HG02763 (cell line): ENCODE measurements around the gene ANKRD9.

Source experiments
- ATAC-seq: cut with Tn5 transposase; IDR thresholded peaks from one replicate; pipeline ENCODE4 v1.9.1; 2021; ENCODE audit warnings: mild to moderate bottlenecking, moderate library complexity; ENCODE audit not compliant: unreplicated experiment

Gene ANKRD9

GRCh38 chr14:102479777-102480176 lies 29.8 kb downstream of the ANKRD9 start:
- no peak for ATAC-seq

DNA sequence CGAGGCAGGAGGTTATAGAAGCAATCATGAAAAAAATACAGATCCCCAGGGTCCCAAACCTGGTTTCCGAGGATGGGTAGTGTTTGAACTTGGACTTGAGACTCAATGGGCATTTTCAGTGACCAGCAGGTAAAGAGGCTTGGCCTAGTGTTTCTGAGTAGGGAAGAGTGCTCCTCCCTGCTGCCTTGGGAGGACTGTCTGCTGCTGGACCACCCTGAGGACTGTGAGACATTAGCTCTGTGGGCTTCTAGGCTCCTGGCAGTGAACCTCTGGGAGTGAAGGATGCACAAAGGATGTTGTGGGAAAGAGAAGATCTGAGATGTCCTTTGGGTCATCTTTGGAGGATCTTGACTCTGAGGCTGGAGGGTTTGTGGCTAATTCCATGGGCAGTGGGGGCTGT lies 30.5 kb downstream of the ANKRD9 start:
- no peak for ATAC-seq

DNA sequence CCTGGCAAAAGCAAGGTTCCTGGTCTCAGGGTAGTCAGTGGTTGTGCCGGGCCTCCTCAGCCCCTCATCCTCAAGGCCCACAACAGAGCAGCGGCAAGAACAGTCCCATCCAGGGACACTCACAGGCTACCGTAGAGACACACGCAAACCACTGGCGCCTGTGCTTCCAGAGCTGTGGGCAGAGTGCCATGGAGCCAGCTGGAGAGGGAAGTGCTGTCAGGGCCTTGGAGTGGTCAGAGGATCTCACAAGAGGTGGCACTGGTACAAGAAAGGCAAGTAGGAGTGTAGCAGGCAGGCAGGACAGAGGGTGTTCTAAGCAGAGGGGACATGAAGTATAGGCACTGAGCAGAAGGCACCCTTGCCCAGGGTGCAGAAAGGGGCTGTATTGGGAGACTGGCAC lies 34.6 kb downstream of the ANKRD9 start:
- no peak for ATAC-seq

DNA sequence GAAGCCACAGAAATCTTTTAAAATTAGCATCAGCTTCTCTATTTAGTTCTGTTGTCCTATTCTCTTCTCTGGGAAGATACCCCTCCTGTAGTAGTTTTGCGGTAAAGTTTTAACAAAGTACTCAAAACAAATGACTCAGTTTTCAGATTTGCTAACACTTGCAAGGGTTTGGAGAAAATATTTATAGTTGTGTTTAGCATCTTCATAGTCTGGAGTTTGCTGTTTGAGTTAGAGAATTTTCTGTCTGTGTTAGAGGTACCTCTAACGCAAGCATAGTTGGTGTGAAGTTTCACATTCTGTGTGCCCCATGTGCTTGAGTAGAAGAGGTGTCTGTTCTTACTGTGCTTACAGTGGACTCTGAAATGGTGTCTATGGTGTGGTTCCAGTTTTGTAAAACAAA lies 36.0 kb downstream of the ANKRD9 start:
- ATAC-seq = no peak

DNA sequence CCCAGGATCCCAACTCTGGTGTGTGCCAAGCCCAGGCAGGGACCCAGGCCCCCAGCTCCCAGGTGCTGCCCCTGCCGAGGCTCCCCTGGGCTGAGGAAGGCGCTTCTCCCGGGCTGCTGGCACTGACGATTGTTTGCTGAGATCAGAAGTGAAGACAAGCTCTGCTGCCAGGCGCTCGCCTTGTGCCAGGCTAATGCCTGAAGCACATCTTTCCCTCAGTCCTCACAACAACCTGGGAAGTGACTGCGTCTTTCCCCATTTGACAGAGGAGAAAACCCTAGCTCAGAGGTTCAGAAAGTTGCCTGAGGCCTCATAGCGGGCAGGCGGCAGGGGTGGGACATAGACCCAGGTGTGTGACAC lies 36.8 kb downstream of the ANKRD9 start:
- no peak for ATAC-seq

DNA sequence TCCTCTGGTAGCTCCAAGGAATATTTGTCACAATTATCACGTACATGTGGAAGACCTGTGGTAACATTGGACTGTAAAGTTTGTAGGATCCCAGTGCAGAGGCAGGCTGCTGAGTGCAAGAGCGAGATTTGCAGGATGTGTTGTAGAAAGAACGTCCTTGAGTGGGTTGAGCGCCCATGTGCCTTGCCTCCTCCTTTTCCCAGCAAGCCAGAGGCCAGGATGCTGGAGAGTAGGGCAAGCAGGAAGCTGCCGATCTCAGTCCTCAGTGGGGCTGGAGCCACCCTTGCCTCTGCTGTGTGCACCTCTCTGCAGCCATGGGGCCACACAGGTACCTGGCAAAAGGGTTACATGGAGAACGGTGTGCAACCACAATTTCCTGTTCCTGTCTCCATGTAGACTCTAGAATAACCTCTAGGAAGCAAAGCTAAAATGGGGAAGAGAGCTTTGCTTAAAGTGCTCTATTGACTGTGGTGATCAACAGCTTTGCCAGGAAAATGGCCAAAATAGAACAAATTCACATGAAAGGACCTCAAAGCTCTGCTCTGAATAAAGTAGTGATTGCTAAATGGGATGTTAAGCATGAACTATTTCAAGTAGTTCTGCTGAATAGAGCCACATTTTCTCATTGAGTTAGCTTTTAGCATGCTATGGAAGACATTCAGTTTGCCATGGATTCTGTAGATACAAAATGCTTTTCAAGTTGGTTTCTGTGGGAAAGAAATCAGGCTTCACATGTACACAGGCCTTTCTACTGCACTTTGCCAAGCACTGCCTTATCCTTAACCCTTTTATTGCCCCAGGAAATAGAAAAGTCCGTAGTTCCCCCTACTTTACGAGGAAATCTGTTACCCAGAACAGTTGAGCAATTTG lies 37.4 kb downstream of the ANKRD9 start:
- ATAC-seq = no peak

DNA sequence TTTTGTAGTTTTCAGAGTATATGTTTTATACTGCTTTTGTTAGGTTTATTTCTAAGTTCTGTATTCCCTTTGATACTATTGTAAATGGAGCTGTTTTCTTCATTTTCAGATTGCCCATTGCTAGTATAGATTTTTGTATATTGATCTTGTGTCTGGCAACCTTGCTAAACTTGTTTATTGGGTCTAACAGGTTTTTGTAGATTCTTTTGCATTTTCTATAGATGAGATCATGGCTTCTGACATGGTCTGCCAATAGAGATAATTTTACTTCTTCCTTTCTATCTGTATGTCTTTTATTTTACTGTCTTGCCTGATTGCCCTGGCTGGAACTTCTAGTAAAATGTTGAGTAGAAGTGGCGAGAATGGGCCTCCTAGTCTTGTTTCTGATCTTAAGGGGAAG lies 40.3 kb downstream of the ANKRD9 start:
- no peak for ATAC-seq

- no peak for ATAC-seq
These were observed 44.7 kb downstream of the ANKRD9 start for GRCh38 chr14:102464846-102465341.

GRCh38 chr14:102464006-102464405 lies 45.6 kb downstream of the ANKRD9 start:
- ATAC-seq = no peak

- no peak for ATAC-seq
These were observed 47.2 kb downstream of the ANKRD9 start for GRCh38 chr14:102462391-102462790.

- ATAC-seq = no peak
These were observed 47.9 kb downstream of the ANKRD9 start for GRCh38 chr14:102461490-102462338.

DNA sequence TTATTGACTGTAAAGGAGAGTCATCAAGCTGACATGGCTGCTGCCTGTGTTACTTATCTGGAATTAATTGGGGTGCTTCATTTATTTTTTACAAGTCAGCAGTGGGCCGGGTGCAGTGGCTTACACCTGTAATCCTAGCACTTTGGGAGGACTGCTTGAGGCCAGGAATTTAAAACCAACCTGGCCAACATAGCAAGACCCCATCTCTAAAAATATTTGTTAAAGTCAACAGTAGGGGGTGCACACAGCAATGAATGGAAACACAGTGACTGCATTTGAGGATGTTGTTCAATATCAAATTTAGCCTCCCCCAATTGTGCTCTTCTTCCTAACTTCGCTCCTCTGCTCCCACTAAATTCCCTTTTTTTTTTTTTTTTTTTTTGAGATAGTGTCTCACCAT lies 52.1 kb downstream of the ANKRD9 start:
- ATAC-seq = no peak

GRCh38 chr14:102454711-102455110 lies 54.9 kb downstream of the ANKRD9 start:
- ATAC-seq = no peak

- no peak for ATAC-seq
These were observed 57.3 kb downstream of the ANKRD9 start for GRCh38 chr14:102452302-102452701.
